ENCODE results near the gene CXCL14.

CXCL14 gene

GRCh38 chr5:135599421-135600151, 20.8 kb upstream of the CXCL14 start:
- DNase-seq (ENCODE audit: insufficient read length, low spot score) (no peak), FAIRE-seq (no peak)
- no peak for TF ChIP-seq TAF1 (IDR thresholded peaks at IDR 0.05; ENCODE audit: low read depth, low read length)
- no peak for TF ChIP-seq POLR2AphosphoS5 (IDR thresholded peaks at IDR 0.05; ENCODE audit: low read depth, low read length)
- TF ChIP-seq POLR2A (IDR thresholded peaks at IDR 0.05; ENCODE audit: low read depth, low read length), result no peak
- no peak for TF ChIP-seq POU2F2 (IDR thresholded peaks at IDR 0.05; ENCODE audit: low read depth, low read length)
- no peak for TF ChIP-seq PAX5 (IDR thresholded peaks at IDR 0.05; ENCODE audit: insufficient read depth, low read length, severe bottlenecking)
- no peak for TF ChIP-seq SPI1 (IDR thresholded peaks at IDR 0.05; ENCODE audit: low read depth, low read length)

- FAIRE-seq (no peak), DNase-seq (ENCODE audit: insufficient read length, low spot score) (no peak)
- TF ChIP-seq POU2F2 (IDR thresholded peaks at IDR 0.05; ENCODE audit: low read depth, low read length) (no peak), TAF1 (IDR thresholded peaks at IDR 0.05; ENCODE audit: low read depth, low read length) (no peak), PAX5 (IDR thresholded peaks at IDR 0.05; ENCODE audit: insufficient read depth, low read length, severe bottlenecking) (no peak), SPI1 (IDR thresholded peaks at IDR 0.05; ENCODE audit: low read depth, low read length) (no peak), POLR2A (IDR thresholded peaks at IDR 0.05; ENCODE audit: low read depth, low read length) (no peak), POLR2AphosphoS5 (IDR thresholded peaks at IDR 0.05; ENCODE audit: low read depth, low read length) (no peak)
These were observed 20.1 kb upstream of the CXCL14 start for GRCh38 chr5:135598691-135599395.

- no peak for FAIRE-seq
These were observed 18.0 kb upstream of the CXCL14 start for GRCh38 chr5:135596788-135597187.

GRCh38 chr5:135596157-135596763, 17.5 kb upstream of the CXCL14 start:
- DNase-seq (ENCODE audit: insufficient read length, low spot score), result no peak
- TF ChIP-seq PAX5 (IDR thresholded peaks at IDR 0.05; ENCODE audit: insufficient read depth, low read length, severe bottlenecking) (no peak), TAF1 (IDR thresholded peaks at IDR 0.05; ENCODE audit: low read depth, low read length) (no peak), POLR2AphosphoS5 (IDR thresholded peaks at IDR 0.05; ENCODE audit: low read depth, low read length) (no peak), SPI1 (IDR thresholded peaks at IDR 0.05; ENCODE audit: low read depth, low read length) (no peak), POU2F2 (IDR thresholded peaks at IDR 0.05; ENCODE audit: low read depth, low read length) (no peak), POLR2A (IDR thresholded peaks at IDR 0.05; ENCODE audit: low read depth, low read length) (no peak)
- FAIRE-seq, result no peak

More at GRCh38 chr5:135596788-135597187, 18.0 kb upstream of the CXCL14 start:
- DNase-seq (ENCODE audit: insufficient read length, low spot score), result no peak
- TF ChIP-seq TAF1 (IDR thresholded peaks at IDR 0.05; ENCODE audit: low read depth, low read length) (no peak), POU2F2 (IDR thresholded peaks at IDR 0.05; ENCODE audit: low read depth, low read length) (no peak), PAX5 (IDR thresholded peaks at IDR 0.05; ENCODE audit: insufficient read depth, low read length, severe bottlenecking) (no peak), POLR2AphosphoS5 (IDR thresholded peaks at IDR 0.05; ENCODE audit: low read depth, low read length) (no peak), POLR2A (IDR thresholded peaks at IDR 0.05; ENCODE audit: low read depth, low read length) (no peak), SPI1 (IDR thresholded peaks at IDR 0.05; ENCODE audit: low read depth, low read length) (no peak)

GRCh38 chr5:135594416-135594960, 15.7 kb upstream of the CXCL14 start:
- FAIRE-seq (no peak), DNase-seq (ENCODE audit: insufficient read length, low spot score) (no peak)
- TF ChIP-seq SPI1 (IDR thresholded peaks at IDR 0.05; ENCODE audit: low read depth, low read length), result no peak

GRCh38 chr5:135593886-135594285, 15.1 kb upstream of the CXCL14 start:
- DNase-seq (ENCODE audit: insufficient read length, low spot score) (no peak), FAIRE-seq (no peak)
- no peak for TF ChIP-seq TAF1 (IDR thresholded peaks at IDR 0.05; ENCODE audit: low read depth, low read length)
- TF ChIP-seq PAX5 (IDR thresholded peaks at IDR 0.05; ENCODE audit: insufficient read depth, low read length, severe bottlenecking), result no peak
- TF ChIP-seq POLR2A (IDR thresholded peaks at IDR 0.05; ENCODE audit: low read depth, low read length), result no peak
- TF ChIP-seq POLR2AphosphoS5 (IDR thresholded peaks at IDR 0.05; ENCODE audit: low read depth, low read length), result no peak
- TF ChIP-seq SPI1 (IDR thresholded peaks at IDR 0.05; ENCODE audit: low read depth, low read length), result 0 out of 2 replicates have a peak, but pooled peaks have one; percentile 28

- TF ChIP-seq POLR2AphosphoS5 (IDR thresholded peaks at IDR 0.05; ENCODE audit: low read depth, low read length), result no peak
- TF ChIP-seq PAX5 (IDR thresholded peaks at IDR 0.05; ENCODE audit: insufficient read depth, low read length, severe bottlenecking), result no peak
- no peak for TF ChIP-seq POU2F2 (IDR thresholded peaks at IDR 0.05; ENCODE audit: low read depth, low read length)
- no peak for TF ChIP-seq POLR2A (IDR thresholded peaks at IDR 0.05; ENCODE audit: low read depth, low read length)
- no peak for TF ChIP-seq TAF1 (IDR thresholded peaks at IDR 0.05; ENCODE audit: low read depth, low read length)
- no peak for TF ChIP-seq SPI1 (IDR thresholded peaks at IDR 0.05; ENCODE audit: low read depth, low read length)
- FAIRE-seq, result no peak
- DNase-seq (ENCODE audit: insufficient read length, low spot score), result no peak
These were observed 14.3 kb upstream of the CXCL14 start for GRCh38 chr5:135593141-135593540.

GRCh38 chr5:135592312-135593045, 13.7 kb upstream of the CXCL14 start:
- FAIRE-seq, result no peak
- no peak for DNase-seq (ENCODE audit: insufficient read length, low spot score)
- TF ChIP-seq SPI1 (IDR thresholded peaks at IDR 0.05; ENCODE audit: low read depth, low read length) (no peak), TAF1 (IDR thresholded peaks at IDR 0.05; ENCODE audit: low read depth, low read length) (no peak), POLR2AphosphoS5 (IDR thresholded peaks at IDR 0.05; ENCODE audit: low read depth, low read length) (no peak), POU2F2 (IDR thresholded peaks at IDR 0.05; ENCODE audit: low read depth, low read length) (no peak), PAX5 (IDR thresholded peaks at IDR 0.05; ENCODE audit: insufficient read depth, low read length, severe bottlenecking) (no peak), POLR2A (IDR thresholded peaks at IDR 0.05; ENCODE audit: low read depth, low read length) (no peak)

All from GM12891 (cell line).